OCI-LY1 (cell line): ENCODE data around the gene ZFYVE21.
A peak's percentile ranks its signal among the peaks of the same experiment; 100 is the strongest.

ENCODE experiments used
- H2AFZ ChIP-seq: fragments of 200-600 bp; sonication (generic), shearing (Covaris generic); 2 replicates; pipeline ENCODE4 v1.6.0; 2014; ENCODE audit warnings: antibody characterized with exemption, mild to moderate bottlenecking, low read length
- H3F3A ChIP-seq: fragments of 200-600 bp; sonication (generic), shearing (Covaris generic); 2 replicates; pipeline ENCODE4 v1.6.0; 2014; ENCODE audit warnings: mild to moderate bottlenecking, antibody characterized with exemption, low read length, moderate library complexity; ENCODE audit not compliant: insufficient read depth
- H3K27ac ChIP-seq: fragments of 200-600 bp; sonication (generic); 2 replicates; pipeline ENCODE4 v1.5.1; 2014; ENCODE audit warnings: low read length, mixed run types, mild to moderate bottlenecking, low read depth; ENCODE audit not compliant: poor library complexity, severe bottlenecking
- H3K27me3 ChIP-seq: fragments of 200-600 bp; sonication (generic); 2 replicates; pipeline ENCODE4 v1.6.0; 2014; ENCODE audit warnings: antibody characterized with exemption, mild to moderate bottlenecking, low read length, moderate library complexity; ENCODE audit not compliant: insufficient read depth
- H3K36me3 ChIP-seq: fragments of 200-600 bp; sonication (generic); 2 replicates; pipeline ENCODE4 v1.6.1; 2014; ENCODE audit warnings: mild to moderate bottlenecking, antibody characterized with exemption, low read length, moderate library complexity, mixed read lengths; ENCODE audit not compliant: insufficient read depth
- H3K4me1 ChIP-seq: fragments of 200-600 bp; sonication (generic); 2 replicates; pipeline ENCODE4 v1.5.1; 2014; ENCODE audit warnings: mild to moderate bottlenecking, low read length, moderate library complexity; ENCODE audit not compliant: insufficient read depth, severe bottlenecking
- H3K4me2 ChIP-seq: fragments of 200-600 bp; sonication (generic), shearing (Covaris generic); 2 replicates; pipeline ENCODE4 v1.6.1; 2014; ENCODE audit warnings: low read length
- H3K4me3 ChIP-seq: fragments of 200-600 bp; sonication (generic); 2 replicates; pipeline ENCODE4 v1.5.1; 2014; ENCODE audit warnings: low read length, low read depth, mild to moderate bottlenecking, mixed read lengths; ENCODE audit not compliant: poor library complexity, severe bottlenecking
- H3K79me2 ChIP-seq: fragments of 200-600 bp; shearing (Covaris generic); 2 replicates; pipeline ENCODE4 v1.6.1; 2016; ENCODE audit warnings: mixed run types, low read length, mixed read lengths; ENCODE audit not compliant: insufficient read depth
- H3K9ac ChIP-seq: fragments of 200-600 bp; sonication (generic), shearing (Covaris generic); 2 replicates; pipeline ENCODE4 v1.6.1; 2014; ENCODE audit warnings: mild to moderate bottlenecking, low read length, mixed read lengths
- H3K9me2 ChIP-seq: fragments of 200-600 bp; sonication (generic), shearing (Covaris generic); 2 replicates; pipeline ENCODE4 v1.6.1; 2014; ENCODE audit warnings: low read depth, mild to moderate bottlenecking, low read length, mixed read lengths
- H3K9me3 ChIP-seq: fragments of 200-600 bp; shearing (Covaris generic); 2 replicates; pipeline ENCODE4 v1.6.1; 2014; ENCODE audit warnings: low read length, mixed read lengths
- H4K20me1 ChIP-seq: fragments of 200-600 bp; sonication (generic), shearing (Covaris generic); 2 replicates; pipeline ENCODE4 v1.6.0; 2016; ENCODE audit warnings: mild to moderate bottlenecking, low read length; ENCODE audit not compliant: insufficient read depth
- EZH2 ChIP-seq: fragments of 200-600 bp; sonication (generic), shearing (Covaris generic); IDR thresholded peaks from 2 replicates; pipeline ENCODE4 v1.8.0; 2017; ENCODE audit warnings: borderline replicate concordance, mixed run types, mild to moderate bottlenecking, antibody characterized with exemption, low read length, moderate library complexity, mixed read lengths
- TF ChIP-seq, protein P1 (sequence below): fragments of 200-600 bp; sonication (generic), shearing (Covaris generic); IDR thresholded peaks from 2 replicates; pipeline ENCODE4 v1.5.1; 2017; ENCODE audit warnings: mild to moderate bottlenecking, antibody characterized with exemption, low read length, moderate library complexity, mixed read lengths

ZFYVE21 gene

GRCh38 chr14:103714063-103714724 lies 1.4 kb upstream of the ZFYVE21 start:
- TF ChIP-seq, protein P1, sequence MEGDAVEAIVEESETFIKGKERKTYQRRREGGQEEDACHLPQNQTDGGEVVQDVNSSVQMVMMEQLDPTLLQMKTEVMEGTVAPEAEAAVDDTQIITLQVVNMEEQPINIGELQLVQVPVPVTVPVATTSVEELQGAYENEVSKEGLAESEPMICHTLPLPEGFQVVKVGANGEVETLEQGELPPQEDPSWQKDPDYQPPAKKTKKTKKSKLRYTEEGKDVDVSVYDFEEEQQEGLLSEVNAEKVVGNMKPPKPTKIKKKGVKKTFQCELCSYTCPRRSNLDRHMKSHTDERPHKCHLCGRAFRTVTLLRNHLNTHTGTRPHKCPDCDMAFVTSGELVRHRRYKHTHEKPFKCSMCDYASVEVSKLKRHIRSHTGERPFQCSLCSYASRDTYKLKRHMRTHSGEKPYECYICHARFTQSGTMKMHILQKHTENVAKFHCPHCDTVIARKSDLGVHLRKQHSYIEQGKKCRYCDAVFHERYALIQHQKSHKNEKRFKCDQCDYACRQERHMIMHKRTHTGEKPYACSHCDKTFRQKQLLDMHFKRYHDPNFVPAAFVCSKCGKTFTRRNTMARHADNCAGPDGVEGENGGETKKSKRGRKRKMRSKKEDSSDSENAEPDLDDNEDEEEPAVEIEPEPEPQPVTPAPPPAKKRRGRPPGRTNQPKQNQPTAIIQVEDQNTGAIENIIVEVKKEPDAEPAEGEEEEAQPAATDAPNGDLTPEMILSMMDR, result peak; percentile 28; the same call in 1 of the 2 replicates
- no peak for TF ChIP-seq EZH2
- Histone ChIP-seq H3K4me1 (peaks cover 68% of the 10 kb centered on the region), H2AFZ (no peak overlapping the region), H3K79me2 (peaks cover 29% of the 10 kb centered on the region), H3K9me2 (no peaks in the 10 kb centered on the region), H3K9me3 (no peaks in the 10 kb centered on the region), H3K4me3 (peak overlapping the region; percentile 89), H3K36me3 (peaks cover 47% of the 10 kb centered on the region), H3F3A (no peaks in the 10 kb centered on the region), H3K4me2 (peak overlapping the region; percentile 76), H3K27me3 (no peaks in the 10 kb centered on the region), H4K20me1 (no peaks in the 10 kb centered on the region), H3K27ac (peak overlapping the region; percentile 60), H3K9ac (peak overlapping the region; percentile 93)

- no peaks in the 10 kb centered on the region for H3K27me3 ChIP-seq
- no peak for TF ChIP-seq EZH2
- TF ChIP-seq, protein P1, result no peak
- no peaks in the 10 kb centered on the region for H3K9me2 ChIP-seq
- H3K79me2 ChIP-seq, result peaks cover 41% of the 10 kb centered on the region
- H3K4me2 ChIP-seq, result peak overlapping the region; percentile 89
- H2AFZ ChIP-seq, result no peak overlapping the region
- H3K36me3 ChIP-seq, result peaks cover 29% of the 10 kb centered on the region; the same call in 1 of the 2 replicates
- peak overlapping the region; percentile 71 for H3K4me3 ChIP-seq
- no peaks in the 10 kb centered on the region for H3F3A ChIP-seq
- peak overlapping the region; percentile 34 for H3K27ac ChIP-seq
- H3K9ac ChIP-seq, result peak overlapping the region; percentile 78
- peaks cover 72% of the 10 kb centered on the region for H3K4me1 ChIP-seq
- H4K20me1 ChIP-seq, result no peaks in the 10 kb centered on the region
- no peaks in the 10 kb centered on the region for H3K9me3 ChIP-seq
Observed at GRCh38 chr14:103716091-103716801, 636 bp downstream of the ZFYVE21 start.

GRCh38 chr14:103716899-103717411 lies 1.3 kb downstream of the ZFYVE21 start:
- TF ChIP-seq, protein P1, result no peak
- no peak for TF ChIP-seq EZH2
- H2AFZ ChIP-seq, result no peak overlapping the region
- H3K27ac ChIP-seq, result peak overlapping the region; percentile 34
- H3K4me3 ChIP-seq, result peak overlapping the region; percentile 71
- H3K36me3 ChIP-seq, result peaks cover 22% of the 10 kb centered on the region; the same call in 1 of the 2 replicates
- H3K27me3 ChIP-seq, result no peaks in the 10 kb centered on the region
- peak overlapping the region; percentile 78 for H3K9ac ChIP-seq
- H3K79me2 ChIP-seq, result peaks cover 48% of the 10 kb centered on the region
- peak overlapping the region; percentile 89 for H3K4me2 ChIP-seq
- no peaks in the 10 kb centered on the region for H3K9me2 ChIP-seq
- no peaks in the 10 kb centered on the region for H3K9me3 ChIP-seq
- H3K4me1 ChIP-seq, result peaks cover 64% of the 10 kb centered on the region
- no peaks in the 10 kb centered on the region for H4K20me1 ChIP-seq
- no peaks in the 10 kb centered on the region for H3F3A ChIP-seq
